Measurements from ENCODE around the gene SRPX.

GRCh38 chrX:38154818-38155217 is 65.9 kb downstream of the SRPX start:
- no peak for TF ChIP-seq CTCF (conservative IDR thresholded peaks at IDR 0.05; ENCODE audit: low read length)
- TF ChIP-seq EZH2phosphoT487 (IDR thresholded peaks at IDR 0.05; ENCODE audit: borderline replicate concordance) = no peak

Data from Loucy (cell line).